HS-5 (cell line): ENCODE data around the gene TMEM200B.
A peak's percentile ranks its signal among the peaks of the same experiment; 100 is the strongest.
"Not testable (repeated sequence)": the region's sequence is repeated elsewhere in the genome, so short reads cannot be mapped to it uniquely, and the experiment has no call there.

ENCODE experiments used
- DNase-seq: peaks from one replicate; pipeline ENCODE4 v3.0.0-alpha.2; 2012; ENCODE audit warnings: low read depth

Gene TMEM200B

DNA sequence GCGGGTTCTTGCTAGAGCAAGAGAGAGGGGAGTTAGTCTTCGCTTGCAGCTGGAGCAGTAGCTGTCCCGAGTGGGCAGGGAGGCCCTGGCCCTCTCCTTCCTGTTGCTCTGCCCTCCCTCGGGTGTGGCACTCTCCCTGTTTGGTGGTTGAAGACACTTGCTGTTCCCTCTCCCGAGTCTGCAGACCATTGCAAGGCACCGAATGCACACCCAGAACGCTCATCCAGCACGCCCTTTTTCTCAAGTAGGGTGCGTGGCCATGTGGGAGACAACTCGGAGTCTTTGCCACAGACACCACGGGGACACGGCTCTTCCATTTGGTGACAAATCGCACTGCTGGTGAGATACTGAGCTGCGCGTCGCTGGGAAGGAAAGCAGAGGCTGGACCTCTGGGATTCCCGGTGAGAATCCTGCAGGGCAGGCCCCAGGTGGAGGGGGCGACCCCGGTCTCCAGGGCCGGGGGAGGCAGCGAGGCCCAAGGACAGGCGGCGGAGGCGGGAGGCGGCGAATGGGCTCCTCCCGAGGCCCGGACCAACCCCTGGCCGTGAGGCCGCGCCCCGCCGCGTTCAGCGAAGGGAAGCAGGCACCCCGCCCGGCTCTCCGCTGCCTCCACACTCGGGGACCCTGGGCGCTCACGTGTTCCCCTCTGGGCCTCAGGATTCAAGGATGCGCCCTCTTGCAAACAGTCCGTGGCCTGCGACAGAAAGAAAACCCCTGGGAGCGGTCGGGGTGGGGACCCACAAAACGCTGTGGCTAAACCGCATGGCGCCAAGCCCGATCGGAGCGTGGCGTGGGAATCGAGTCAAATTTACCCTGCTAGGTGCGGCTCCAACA, 10.4 kb upstream of the TMEM200B start:
- DNase-seq, result no peak

DNA sequence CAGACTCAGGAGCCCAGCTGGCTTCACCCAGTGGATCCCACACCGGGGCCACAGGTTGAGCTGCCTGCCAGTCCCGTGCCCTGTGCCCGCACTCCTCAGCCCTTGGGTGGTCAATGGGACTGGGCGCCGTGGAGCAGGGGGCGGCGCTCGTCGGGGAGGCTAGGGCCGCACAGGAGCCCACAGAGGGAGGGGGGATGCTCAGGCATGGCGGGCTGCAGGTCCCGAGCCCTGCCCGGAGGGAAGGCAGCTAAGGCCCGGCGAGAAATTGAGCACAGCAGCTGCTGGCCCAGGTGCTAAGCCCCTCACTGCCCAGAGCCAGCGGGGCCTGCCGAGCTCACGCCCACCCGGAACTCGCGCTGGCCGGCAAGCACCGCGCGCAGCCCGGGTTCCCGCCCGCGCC, 7.4 kb upstream of the TMEM200B start:
- not testable (repeated sequence) for DNase-seq

DNA sequence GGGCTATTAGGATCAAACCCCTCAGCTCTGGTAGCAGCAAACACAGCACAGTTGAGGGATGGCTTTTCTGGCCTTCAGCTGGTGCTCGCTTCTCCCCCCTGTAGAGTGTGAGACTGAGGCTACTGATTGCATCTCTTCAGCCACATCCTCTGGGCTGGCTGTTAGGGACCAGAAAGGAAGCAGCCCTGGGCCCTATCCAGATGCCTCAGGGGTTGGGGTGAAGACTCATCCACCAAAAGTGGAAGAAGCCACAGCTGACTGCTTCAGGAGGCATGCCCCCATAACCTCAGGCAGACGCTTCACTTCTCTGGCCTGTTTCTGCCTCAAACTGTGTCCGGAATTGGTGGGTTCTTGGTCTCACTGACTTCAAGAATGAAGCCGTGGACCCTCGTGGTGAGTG, 6.2 kb upstream of the TMEM200B start:
- DNase-seq, result no peak

DNA sequence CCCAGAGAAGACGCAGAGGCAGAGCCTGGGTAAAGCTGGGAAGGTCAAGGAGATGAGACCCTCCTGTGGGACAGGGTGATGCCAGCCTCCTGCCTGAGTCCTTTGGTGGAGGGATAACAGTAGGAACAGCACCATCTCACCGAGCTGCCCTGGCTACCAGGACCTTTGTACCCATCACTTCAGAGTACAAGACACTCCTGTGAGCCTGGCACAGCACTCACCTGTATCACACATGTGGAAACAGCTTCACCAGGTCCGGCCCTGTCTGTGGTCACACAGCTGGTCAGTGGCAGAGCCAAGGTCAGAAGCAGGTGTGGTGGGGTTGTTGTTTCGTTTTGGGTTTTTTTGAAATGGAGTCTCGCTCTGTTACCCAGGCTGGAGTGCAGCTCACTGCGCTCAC, 5.0 kb upstream of the TMEM200B start:
- no peak for DNase-seq

DNA sequence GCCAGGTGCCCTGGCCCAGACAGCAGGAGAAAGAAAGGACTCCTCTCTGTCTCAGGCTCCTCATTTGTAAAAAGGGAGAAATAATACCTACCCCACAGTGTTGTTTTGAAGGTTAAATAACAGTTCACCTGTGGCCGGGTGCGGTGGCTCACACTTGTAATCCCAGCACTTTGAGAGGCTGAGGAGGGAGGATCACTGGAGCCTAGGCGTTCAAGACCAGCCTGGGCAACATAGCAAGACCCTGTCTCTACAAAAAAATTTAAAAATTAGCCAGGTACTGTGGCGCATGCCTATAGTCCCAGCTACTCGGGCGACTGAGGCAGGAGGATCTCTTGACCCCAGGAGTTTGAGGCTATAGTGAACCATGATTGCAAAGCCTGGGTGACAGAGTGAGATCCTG, 2.5 kb upstream of the TMEM200B start:
- DNase-seq, result no peak

DNA sequence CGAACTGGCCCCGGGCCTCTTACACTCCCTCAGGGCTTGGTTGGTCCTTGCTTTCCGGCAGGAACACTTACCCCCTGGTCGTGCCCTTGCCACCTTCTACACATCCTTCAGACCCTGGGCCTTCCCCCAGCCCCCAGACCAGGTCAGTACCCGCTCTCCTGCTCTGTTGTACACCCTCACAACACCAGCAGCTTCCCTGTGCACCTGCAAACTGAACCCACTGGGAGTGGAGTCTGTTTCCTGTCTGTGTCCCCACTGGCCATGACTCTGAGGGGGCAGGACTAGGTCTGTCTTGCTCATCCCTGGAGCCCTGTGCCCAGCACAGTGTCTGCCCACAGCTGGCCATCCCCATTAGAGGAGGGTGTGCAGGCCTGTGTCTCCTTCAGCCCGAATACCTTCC, 2.1 kb upstream of the TMEM200B start:
- DNase-seq, result no peak

DNA sequence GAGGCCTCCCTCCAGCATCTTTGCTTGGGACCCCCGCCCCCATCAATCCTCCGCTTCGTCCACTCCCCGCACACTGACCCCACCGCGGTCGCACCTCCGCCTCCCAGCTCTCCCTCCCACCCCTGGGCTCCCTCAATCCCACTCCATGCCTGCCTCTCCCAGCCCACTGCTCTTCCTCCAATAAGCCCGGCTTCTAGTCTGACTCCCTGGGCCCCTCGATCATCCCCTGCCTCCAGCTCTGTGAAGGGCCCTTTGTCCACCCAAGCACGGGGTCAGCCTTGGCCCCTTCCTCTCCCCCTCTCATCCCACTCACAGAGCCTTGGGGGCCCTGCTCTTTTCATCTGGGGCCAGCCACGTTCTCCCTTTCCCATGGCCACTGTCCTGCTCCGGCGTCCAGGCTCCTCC, 1.5 kb upstream of the TMEM200B start:
- DNase-seq, result no peak

DNA sequence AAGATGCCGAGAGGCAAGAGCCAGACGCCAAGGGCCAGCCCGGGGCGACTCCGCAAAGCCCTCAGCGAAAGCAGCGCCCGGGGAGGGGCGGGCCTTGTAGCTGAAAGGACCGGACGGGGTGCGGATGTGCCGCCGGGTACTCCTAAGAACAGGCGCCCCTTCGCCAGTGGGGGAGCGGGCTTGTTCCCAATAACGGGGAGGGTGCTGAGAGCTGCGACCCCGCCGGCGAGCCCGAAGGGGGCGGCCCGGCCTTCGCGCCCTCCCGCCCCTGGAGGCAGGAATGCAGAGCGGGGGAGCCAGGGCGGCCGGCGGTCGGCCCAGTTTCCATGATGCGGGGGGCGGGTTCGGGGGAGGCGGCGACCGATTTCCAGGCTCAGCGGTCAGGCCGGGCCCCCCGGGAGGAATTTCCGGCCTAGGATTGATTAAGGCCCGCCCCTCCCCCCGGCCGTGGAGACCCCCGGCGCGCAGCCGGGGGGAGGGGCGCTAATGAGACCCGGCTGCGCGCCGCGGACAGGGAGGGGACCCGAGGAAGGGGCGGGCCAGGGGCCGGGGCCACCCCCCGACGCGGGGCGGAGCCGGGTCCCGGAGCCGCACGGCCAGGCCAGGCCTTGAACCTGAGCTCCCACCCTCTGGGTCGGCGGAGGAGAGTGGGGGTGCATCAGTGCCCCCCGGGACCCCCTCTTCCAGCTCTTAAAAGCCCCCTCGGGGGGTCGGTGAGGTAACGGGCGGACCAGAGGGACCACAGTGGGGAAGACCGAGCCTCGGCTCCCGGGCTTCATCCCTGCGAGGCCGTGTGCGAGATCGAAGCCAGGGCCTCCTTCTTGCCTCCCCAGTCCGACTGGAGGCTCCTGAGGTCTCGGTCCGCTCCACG, 898 bp upstream of the TMEM200B start:
- peak; percentile 41 for DNase-seq

DNA sequence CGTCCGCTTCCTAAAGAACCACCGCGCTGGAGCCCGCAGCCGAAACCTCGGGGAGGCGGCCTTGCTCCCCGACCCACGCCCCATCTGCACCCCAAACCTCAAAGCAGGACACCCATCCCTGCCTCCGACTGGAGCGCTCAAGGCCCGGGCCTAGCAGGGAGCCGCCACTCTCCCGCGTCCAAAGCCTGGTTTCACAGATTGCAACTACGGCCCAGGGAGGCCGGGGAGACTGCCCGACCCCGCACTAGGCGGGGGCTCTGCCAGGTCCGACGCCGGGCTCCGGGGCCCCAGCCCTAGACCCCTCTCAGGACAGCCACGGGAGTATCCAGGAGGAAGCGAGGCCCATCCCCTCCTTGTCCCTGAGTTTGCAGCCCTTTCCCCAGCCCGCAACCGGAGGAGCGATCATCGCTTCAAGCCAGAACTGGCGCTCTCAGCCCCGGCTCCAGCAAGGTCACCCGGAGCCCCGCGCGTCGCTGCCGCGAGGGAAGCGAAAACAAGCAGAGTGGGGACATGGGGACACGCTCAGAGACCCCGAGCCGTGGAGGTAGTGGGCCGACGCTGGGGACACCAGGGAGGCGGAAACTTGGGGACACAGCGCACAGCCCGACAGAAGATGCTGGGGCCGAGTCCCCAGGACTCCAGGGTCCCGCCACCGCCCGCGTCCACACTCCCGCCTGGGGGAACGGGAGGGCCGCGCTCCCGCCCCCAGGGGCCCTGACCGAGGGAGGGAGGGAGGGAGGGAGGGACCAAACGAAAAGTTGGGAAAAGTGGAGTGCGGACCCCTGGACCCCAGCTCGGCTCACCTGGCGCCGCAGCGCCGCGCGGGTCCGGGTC, 433 bp downstream of the TMEM200B start:
- DNase-seq, result no peak

DNA sequence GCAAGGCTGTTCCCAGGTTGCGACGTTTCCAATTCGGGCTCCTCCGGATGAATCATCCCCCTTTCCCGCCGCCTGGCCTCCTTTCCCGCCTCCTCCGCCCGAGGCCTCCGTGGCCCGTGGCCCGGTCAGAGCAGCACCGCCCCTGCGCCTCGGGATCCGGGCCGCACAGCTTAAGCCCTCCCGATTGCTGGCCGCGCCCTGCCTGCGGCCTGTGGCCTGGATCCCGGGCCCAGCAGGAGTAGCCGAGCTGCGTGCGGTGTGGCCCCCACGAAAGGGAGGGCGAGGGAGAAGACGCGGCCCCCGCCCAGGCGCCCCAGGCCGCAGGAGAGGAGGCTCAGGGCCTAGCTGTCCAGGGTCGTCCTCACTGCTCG, 1.0 kb downstream of the TMEM200B start:
- peak; percentile 49 for DNase-seq

DNA sequence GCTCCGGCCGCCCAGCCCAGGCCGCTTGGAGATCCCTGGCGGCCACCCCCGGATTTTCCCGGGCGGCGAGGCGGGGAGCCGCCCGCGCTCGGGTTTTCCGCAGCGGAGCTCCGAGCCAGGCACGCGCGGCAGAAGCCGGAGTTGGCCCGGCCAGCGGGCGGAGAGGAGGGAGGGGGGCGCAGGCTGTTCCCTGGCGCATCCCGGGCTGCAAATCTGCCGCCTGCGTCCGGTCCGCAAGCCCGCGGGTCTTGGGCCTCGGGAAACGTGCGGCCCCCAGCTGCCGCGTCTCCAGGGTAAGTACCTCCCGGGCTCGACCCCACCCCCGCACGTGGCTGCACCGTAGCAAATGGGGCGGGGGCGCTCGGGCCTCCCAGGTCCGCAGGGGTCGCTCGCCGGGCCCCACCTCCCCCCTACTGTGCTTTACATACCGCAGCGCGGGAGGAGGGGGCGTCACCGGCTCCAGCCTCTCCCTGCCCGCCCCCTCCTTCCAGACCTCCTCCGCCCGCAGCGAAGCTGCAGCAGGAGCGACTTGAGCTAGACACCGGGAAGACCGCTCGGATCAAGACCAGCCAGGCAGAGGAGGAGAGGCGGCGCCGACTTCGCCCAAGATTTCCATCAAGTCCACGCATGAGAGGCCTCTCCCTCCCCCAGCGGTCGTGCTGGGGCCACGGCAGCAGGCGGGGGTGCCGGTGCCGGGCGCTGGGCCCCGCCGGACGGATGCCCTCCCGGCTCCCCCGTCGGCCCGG, 1.6 kb downstream of the TMEM200B start:
- DNase-seq, result peak; percentile 19

DNA sequence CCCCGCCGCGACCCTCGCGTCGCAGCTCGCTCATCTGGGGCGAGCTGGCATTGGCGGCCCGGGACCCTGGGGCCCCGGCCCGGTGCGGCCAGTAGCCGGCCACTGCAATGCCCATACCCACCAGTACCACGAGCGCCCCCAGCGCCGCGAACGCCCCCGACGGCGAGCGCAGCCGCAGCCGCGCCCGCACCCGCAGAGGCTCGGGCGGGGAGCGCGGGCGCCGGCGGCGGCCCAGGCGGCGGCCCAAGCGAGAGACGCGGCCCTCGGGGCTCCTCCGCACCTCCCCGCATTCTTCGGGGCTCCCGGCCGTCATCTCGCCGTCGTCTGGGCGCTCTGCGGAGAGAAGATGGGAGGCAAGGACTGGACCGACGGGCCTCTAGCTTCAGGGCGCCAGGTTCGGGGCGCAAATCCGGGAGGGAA, 2.2 kb downstream of the TMEM200B start:
- no peak for DNase-seq

DNA sequence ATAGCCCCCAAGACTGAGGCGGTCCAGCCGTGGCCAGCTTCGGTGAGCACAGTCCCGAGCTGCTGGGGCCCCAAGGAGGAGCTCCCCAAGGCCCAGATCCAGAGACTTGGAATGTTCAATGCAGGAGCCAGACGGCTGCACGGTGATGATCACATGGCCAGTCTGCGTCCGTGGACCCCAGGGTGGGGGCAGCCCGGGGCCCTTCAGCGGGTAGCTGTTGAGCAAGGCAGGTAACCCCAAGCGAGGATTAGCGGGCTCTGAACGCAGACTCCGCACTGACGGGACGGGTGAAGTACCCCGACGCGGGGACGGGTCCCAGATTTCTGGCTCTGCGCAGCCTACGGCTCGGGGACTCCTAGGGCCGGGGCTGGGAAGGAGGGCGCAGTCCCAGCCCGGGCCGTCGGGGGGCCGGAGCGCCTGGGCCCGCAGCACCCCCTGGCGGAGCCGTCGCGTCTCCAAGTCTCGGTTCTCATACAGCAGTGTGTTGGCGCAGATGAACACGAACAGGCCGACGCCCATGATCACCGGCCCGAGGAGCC, 2.7 kb downstream of the TMEM200B start:
- DNase-seq, result no peak

DNA sequence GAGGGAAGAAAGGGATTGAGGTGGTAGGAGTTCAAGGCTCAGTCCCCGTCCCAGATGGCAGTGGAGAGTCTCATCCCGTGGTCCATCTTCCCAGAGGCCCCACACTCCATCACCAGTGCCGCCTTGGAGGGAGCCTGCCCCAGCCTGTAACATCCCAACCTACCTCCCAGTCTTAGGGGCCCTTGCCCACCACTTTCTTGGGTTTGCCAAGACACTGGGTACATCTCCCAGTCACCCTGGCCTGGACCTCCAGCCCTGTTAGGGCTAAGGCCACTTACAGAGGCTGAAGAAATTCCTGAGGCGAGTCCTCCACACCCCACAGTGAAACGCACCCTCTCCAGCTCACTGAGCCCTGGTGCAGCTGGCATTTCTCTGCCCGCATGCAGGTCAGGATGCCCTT, 3.3 kb downstream of the TMEM200B start:
- DNase-seq, result no peak

DNA sequence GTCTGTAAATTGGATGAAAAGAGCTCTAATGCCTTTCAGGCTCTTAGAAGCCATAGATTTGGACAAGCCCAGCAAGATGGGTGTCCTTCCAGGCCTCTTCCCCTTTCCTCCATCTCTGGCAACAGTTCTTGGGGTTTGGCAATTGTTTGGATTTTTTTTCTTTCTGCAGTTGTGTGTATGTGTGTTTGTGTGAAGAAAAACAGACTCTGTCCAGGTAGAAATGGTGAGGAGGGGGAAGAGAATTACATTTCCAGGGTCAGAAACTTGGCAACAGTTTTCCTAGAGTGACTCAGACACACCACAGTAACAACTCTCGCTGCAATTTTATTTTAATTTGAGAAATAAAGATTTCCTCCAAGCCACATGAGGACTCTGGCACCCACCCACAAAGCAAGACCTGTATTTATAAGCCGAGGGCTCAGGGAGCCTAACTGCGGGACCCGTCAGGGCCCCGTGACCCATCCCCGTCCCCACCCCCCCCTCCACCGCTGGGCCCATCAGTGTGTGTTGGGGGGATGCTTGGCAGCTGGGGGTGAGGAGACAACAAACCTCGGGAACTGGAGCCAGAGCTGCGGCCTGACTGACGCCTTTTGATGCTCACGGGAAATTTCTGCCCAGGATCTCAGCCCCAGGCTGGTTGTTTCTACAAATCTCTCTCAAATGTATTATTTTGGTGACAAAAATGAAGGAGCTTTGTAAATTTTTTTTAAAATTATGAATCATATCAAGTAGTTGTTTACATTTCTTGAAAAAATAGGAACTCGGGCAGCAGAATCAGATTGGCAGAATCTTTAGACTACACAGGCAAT, 4.4 kb downstream of the TMEM200B start:
- no peak for DNase-seq

DNA sequence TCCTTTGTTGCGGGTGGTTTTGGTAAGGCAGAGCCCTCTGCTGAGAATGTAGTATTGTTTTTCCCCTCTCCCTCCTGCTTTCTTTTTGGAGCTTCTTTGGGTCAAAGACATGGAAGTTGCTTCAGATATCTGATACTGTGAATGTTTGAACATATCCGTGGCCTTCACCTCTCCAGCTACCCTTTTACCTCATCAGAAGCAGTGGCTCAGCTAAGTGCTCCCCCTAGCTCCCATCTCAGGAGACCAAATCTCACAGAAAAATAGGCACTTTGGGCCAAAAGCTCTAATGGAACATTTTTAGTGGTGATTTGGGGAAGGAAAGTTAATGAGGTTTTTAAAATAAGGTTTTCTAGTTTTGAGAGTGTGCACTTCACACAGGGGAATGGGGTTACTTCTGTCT, 6.3 kb downstream of the TMEM200B start:
- no peak for DNase-seq

DNA sequence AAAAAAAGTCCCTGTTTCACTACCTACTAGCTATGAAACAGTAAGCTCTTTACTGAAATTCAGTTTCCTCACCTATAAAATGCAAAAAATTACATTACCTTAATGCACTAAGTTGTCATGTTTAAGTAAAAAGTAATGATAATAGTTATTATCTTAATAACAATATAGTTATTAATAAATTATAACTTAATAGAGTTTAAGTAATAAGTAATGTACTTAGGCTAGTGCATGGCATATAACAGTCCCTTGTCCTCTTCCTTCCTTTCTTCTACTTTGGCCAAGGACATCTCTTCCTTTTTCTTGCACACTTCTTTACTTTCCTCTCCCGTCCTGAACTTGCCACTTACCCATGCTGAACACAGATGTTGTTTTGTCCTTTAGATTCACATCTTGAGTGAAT, 9.0 kb downstream of the TMEM200B start:
- DNase-seq, result no peak

DNA sequence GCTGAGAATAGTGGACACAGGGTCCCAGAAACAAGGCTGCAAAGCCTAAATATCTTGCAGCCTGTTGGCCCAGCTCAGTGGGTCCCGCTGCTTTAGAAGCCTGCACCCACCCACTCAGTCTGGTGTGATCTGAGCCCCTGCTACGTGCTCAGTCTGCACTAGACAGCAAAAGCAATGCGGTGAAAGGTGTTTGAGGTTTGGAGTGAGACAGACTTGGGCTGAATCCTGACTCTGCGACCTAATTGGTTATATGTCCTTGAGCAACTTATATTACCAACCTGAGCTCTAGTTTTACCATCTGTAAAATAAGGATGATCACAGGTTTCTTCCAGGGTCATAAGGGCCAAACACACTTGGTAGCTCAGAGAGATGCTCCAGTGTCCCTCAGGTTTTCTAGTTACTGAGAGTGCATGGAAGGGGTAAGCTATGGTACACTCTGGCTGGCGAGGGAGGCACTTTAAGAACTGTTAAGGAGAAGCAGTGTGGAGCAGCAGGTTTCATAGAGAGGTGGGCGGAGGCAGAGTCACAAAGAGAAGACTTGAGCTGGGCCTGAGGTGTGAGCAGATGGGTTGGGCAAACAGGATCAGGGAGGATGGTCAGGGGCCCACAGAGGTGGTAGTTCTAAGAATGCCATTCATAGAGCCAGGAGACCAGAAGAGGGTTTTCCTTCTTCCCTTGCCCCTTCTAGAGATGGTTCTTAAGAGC, 10.1 kb downstream of the TMEM200B start:
- DNase-seq, result no peak

DNA sequence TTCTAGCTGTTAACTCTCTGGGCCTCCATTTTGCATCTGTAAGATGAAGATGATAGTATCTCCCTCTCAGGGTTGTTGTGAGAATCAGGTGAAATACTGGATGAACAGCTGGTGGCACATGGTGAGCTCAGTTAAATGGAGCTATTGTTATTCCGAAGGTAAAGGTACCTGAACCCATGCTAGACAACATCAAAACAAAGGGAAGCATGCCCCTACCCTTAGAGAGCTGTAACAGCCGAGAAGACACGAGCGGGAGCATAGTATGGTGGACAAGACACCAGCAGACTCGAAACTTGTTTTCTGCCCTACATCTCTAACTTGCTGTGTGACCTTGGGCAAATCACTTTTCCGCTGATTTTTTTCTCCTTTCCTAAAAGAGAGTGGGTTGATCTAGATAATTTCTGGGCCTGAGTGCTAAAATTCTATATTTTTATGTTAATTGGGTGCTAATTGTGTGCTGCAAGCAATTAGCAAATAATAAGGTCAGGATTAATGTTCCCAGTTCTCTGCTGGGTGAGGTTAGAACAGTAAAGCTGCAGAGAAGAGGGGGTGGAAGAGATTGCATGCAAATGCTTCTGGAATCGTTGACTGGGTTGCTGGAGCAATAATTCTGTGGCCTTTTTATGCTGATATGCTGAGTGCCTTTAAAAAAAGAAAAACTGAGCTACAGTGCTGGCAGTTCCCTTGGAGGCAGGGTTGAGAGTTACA, 10.8 kb downstream of the TMEM200B start:
- no peak for DNase-seq
